GM19463 (cell line): ENCODE results near the gene FGD4.

Experiments
- ATAC-seq: cut with Tn5 transposase; IDR thresholded peaks from one replicate; pipeline ENCODE4 v1.9.1; 2021; ENCODE audit warnings: mild to moderate bottlenecking, moderate library complexity; ENCODE audit not compliant: unreplicated experiment

The FGD4 gene

GRCh38 chr12:32454075-32454474 lies 54.7 kb downstream of the FGD4 start:
- no peak for ATAC-seq

- ATAC-seq = no peak
These were observed 55.5 kb downstream of the FGD4 start for GRCh38 chr12:32454866-32455265.

GRCh38 chr12:32455607-32456071 lies 56.3 kb downstream of the FGD4 start:
- ATAC-seq = peak; percentile 51

GRCh38 chr12:32457251-32458025 lies 58.1 kb downstream of the FGD4 start:
- no peak for ATAC-seq

GRCh38 chr12:32460638-32461037 lies 61.3 kb downstream of the FGD4 start:
- no peak for ATAC-seq

- ATAC-seq = no peak
These were observed 63.5 kb downstream of the FGD4 start for GRCh38 chr12:32462908-32463307.

- ATAC-seq = no peak
These were observed 66.8 kb downstream of the FGD4 start for GRCh38 chr12:32466187-32466586.

- no peak for ATAC-seq
These were observed 67.8 kb downstream of the FGD4 start for GRCh38 chr12:32466986-32467711.

GRCh38 chr12:32467959-32468863 lies 68.9 kb downstream of the FGD4 start:
- ATAC-seq = no peak

- ATAC-seq = no peak
These were observed 71.6 kb downstream of the FGD4 start for GRCh38 chr12:32470936-32471470.

GRCh38 chr12:32471591-32472001 lies 72.2 kb downstream of the FGD4 start:
- no peak for ATAC-seq

- ATAC-seq = no peak
These were observed 76.4 kb downstream of the FGD4 start for GRCh38 chr12:32475724-32476123.

GRCh38 chr12:32476446-32476845 lies 77.1 kb downstream of the FGD4 start:
- ATAC-seq = no peak

GRCh38 chr12:32477714-32478113 lies 78.4 kb downstream of the FGD4 start:
- no peak for ATAC-seq

GRCh38 chr12:32478166-32478565 lies 78.8 kb downstream of the FGD4 start:
- no peak for ATAC-seq

- ATAC-seq = peak; percentile 55
These were observed 79.7 kb downstream of the FGD4 start for GRCh38 chr12:32478858-32479725.

- peak; percentile 45 for ATAC-seq
These were observed 82.9 kb downstream of the FGD4 start for GRCh38 chr12:32482226-32482625.

GRCh38 chr12:32483499-32483898 lies 84.1 kb downstream of the FGD4 start:
- no peak for ATAC-seq

GRCh38 chr12:32483993-32484392 lies 84.6 kb downstream of the FGD4 start:
- no peak for ATAC-seq

- no peak for ATAC-seq
These were observed 86.8 kb downstream of the FGD4 start for GRCh38 chr12:32486158-32486557.
